Measurements from ENCODE around the gene HES4. TPM values are rescaled to one million over a fixed set of nuclear protein-coding genes. Genes with fewer than 3 reads are reported as not detected.

Gene HES4
- total RNA-seq, 1 experiment from 2014 or later = 145 TPM

GRCh38 chr1:993379-993995, 6.4 kb downstream of the HES4 start (continued):
- TF ChIP-seq MAX (IDR thresholded peaks at IDR 0.05) (no peak), JUND (IDR thresholded peaks at IDR 0.05) (no peak), RAD21 (IDR thresholded peaks at IDR 0.05; ENCODE audit: low read depth) (no peak), SRF (IDR thresholded peaks at IDR 0.05; ENCODE audit: low read depth) (no peak), EGR1 (IDR thresholded peaks at IDR 0.05; ENCODE audit: low read depth) (no peak), CBX3 (IDR thresholded peaks at IDR 0.05; ENCODE audit: low read depth) (no peak), SIN3A (IDR thresholded peaks at IDR 0.05; ENCODE audit: low read depth) (no peak)

GRCh38 chr1:992362-992761, 7.5 kb downstream of the HES4 start:
- RAD21 ChIA-PET (ENCODE audit: low non-redundant PET in 1 of 2, low total read pairs in 2 of 2, uncharacterized antibody in 2 of 2, unreplicated experiment in 2 of 2) = no interaction called here

More at GRCh38 chr1:992362-992761, 7.5 kb downstream of the HES4 start:
- Histone ChIP-seq H4K20me1 (ENCODE audit: insufficient read depth) (no peaks in the 10 kb centered on the region; the same call in 1 of the 2 replicates), H3K4me2 (ENCODE audit: low read length) (no peak overlapping the region), H3K79me2 (ENCODE audit: insufficient read depth, low read length) (peaks cover 2% of the 10 kb centered on the region; the same call in 1 of the 2 replicates), H3K4me1 (ENCODE audit: control insufficient read depth in 1 of 2, insufficient read depth in 2 of 2, low read length in 2 of 2) (peaks cover 0 to 9% of the 10 kb centered on the region in 2 experiments; a peak in 2 of 4 replicates), H2AFZ (ENCODE audit: low read depth, low read length, poor library complexity, severe bottlenecking) (no peak overlapping the region), H3K36me3 (ENCODE audit: control insufficient read depth in 1 of 2, insufficient read depth in 2 of 2, low read length in 2 of 2) (no peaks in the 10 kb centered on the region), H3K9me2 (ENCODE audit: insufficient read depth) (no peaks in the 10 kb centered on the region), H3K9me3 (ENCODE audit: control insufficient read depth in 1 of 2, insufficient read depth in 1 of 2, low read depth in 1 of 2, low read length in 2 of 2) (no peaks in the 10 kb centered on the region; a peak in 1 of 4 replicates), H3K27ac (ENCODE audit: low read depth, low read length) (no peak overlapping the region), H3K4me3 (replicated peaks in 1 of 2; ENCODE audit: low read depth in 1 of 2, low read length in 2 of 2) (no peak overlapping the region), H3K27me3 (ENCODE audit: insufficient read depth, low read length) (no peaks in the 10 kb centered on the region), H3K9ac (ENCODE audit: low read length) (no peak overlapping the region)
- CTCF ChIA-PET = no interaction called here
- intact Hi-C loops (cut with micrococcal nuclease) = no loop called here
- no TSS peak for BruUV-seq (replicated peaks)
- POLR2A ChIA-PET = no interaction called here
- DNase-seq (ENCODE audit: low read depth, low spot score) (no peak), ATAC-seq (no peak)
- no peak for TF ChIP-seq FOSL1 (IDR thresholded peaks at IDR 0.05; ENCODE audit: low read depth)
- no peak for TF ChIP-seq EZH2 (IDR thresholded peaks at IDR 0.05)
- TF ChIP-seq ATF3 (IDR thresholded peaks at IDR 0.05) = no peak
- TF ChIP-seq JUND (IDR thresholded peaks at IDR 0.05) = no peak
- no peak for TF ChIP-seq CBX3 (IDR thresholded peaks at IDR 0.05; ENCODE audit: low read depth)

Measured in HCT116 (cell line).